Fibroblast of skin of back (primary cell): ENCODE measurements around the gene FRMD4A.

Source experiments
- DNase-seq: peaks from one replicate; pipeline ENCODE4 v3.0.0-alpha.2; 2013

The FRMD4A gene

DNA sequence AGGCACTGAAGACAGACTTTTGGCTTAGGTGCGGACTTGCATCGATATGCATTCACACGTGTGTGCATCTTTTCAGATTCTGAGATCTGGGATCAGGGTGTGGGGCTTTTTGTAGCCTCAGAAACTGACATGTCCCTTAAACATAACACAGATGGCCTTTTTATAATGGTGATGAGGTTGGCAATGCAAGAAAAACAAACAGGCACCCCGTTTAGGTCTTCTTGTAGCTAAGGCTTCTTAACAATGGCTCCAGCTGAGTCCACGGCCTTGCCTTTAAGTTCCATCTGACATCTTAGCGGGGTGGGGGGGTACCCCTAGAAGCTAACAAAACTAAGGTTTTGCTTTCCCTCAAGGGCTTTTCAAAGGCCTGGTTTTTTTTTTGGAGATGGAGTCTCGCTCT, 597.7 kb downstream of the FRMD4A start:
- DNase-seq: no peak

DNA sequence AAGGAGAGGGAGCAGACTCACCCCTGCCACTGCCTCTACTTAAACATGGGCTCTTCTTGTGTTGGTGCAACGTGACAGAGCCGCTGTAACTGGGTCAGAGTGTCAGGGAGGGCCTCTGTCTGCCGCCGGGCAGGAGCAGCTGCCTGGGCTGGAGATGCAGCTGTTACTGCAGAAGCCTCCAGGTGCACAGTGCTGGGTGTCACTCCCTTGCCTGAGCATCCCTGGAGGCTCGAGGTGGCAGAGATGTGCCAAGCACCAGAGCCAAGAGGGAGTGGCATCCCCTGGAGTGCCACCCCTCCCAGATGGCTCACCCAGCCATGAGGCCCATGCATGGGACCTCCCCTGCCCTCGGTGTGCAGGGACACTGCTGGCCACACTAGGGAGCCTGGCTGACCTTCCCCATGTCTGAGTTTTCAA, 598.3 kb downstream of the FRMD4A start:
- no peak for DNase-seq

DNA sequence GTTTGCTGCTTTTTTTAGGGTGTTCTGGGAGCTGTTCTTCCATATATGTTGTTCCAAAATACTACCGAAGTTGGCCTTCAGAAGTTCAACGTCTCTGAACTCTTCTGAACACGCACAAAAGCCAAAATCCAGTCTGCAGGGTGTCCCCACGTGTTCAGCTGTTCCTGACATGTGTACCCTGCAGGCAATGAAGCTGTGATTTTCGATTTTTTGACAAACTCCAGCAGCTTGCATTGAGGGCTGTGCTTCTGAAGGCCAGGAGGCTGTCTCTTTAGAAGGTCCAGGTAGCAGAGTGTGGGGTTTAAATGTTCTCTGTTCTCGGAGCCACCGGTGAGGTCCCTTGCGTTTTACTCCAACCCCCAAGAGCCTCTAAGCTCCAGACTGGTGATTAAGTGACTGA, 598.9 kb downstream of the FRMD4A start:
- DNase-seq: no peak

DNA sequence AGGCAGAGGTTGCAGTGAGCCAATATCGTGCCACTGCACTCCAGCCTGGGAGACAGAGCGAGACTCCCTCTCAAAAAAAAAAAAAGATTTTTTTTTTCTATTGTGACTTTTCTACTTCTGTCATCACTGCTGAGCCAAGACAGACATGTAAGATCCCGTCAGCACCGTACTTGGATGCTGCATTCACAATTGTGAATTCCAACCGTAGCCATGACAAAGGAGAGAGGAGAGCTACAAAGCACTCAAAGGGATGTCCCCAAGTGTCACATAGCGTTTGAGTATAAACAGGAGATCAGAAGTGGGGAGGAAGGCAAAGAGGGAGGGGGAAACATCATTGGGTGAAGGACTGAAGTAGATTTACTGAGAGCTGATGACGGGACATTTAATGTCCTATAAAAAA, 599.8 kb downstream of the FRMD4A start:
- no peak for DNase-seq

DNA sequence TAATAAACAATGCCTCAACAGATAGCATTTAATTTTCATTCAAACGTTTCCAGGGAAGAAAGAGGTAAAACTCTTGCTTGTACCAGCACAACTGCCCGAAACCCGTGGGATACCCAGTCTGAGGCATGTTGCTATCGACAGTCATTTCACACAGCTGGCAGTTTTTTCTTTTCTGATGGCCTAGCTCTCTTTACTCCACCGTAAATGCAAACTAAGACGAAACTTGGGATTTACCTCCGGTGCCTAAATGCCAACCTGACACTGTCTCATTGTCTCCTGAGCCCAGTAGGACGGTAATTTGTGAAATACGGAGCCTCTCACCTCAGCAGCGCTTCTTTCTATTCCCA, 600.4 kb downstream of the FRMD4A start:
- DNase-seq: no peak

DNA sequence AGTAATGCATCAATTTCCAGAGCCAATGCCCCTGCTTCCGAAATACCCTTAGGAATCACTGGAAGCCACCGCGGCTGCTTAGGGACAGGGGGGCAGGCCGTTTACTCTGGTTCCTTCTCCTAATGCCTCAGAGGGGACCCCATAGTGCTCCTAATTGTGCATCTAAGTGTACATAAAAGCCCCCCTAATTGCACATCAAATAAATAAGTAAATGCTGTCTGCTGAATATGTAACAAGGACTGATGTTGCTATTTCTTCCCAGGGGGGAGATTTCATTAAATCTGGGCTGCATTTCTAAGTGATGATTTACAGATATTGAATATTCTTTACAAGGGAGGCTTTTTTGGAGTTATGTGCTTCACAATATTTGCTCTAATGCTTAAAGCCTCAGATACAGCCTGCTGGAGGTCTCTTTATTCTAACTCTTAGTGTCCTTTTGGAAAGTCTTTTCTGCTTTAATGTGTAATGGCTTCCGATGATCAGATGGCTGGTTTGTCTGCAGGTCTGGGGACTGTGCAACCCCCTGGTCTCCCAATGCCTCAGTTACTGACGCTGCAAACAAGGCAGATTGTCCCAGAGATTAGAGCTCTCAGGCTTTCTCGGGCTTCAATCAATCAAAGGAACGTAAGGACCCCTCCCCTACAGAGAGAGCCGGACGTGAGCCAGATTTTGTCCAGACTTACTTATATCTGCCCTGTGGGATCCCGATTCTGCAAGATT, 601.0 kb downstream of the FRMD4A start:
- DNase-seq: no peak

DNA sequence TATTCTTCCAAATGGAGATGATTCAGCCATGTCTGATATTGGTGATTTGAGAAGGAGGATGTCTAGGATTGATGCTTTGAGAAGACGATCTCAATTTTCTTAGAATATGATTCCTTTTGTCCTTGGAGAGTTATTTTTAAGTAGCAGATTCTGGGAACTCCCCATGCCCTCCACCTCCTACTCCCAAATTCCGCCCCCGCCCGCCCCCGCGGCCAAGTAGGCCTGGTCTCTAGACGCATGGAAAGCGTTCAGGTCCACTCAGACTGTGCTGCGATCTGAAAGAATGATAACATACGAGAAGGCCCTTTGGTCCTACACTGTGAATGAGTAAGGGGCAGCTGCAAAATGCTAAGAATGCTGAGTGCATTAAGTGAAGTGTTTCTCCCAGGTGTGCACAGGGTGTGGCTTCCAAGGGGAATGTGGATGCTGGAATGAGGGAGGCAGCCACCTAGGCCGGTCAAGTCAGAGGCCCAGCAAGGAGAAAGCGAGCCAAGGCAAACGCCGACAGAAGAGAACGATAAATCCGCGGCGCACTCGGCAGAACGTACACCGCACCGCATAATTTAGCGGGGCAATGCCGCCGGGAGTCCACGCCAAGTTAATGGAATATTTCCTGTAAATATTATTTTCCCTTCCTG, 601.7 kb downstream of the FRMD4A start:
- DNase-seq: no peak

DNA sequence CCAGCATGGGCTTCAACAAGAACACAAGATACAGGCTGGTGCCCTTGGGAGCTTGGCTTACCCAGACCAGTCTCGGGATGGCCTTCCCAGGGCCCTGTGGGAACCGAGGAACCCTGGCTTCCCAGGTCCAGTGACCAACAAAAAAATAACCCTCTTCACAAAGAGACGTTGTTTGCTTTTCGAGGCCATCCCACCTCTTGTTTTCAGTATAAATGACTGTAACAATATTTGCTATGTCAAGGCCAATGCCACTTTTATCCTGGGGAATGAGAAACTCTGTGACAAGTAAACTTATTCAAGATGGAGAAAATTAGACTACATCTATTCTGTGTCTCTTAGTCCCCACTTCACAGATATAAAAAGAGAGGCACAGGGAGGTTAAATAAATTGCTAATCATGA, 605.1 kb downstream of the FRMD4A start:
- no peak for DNase-seq

DNA sequence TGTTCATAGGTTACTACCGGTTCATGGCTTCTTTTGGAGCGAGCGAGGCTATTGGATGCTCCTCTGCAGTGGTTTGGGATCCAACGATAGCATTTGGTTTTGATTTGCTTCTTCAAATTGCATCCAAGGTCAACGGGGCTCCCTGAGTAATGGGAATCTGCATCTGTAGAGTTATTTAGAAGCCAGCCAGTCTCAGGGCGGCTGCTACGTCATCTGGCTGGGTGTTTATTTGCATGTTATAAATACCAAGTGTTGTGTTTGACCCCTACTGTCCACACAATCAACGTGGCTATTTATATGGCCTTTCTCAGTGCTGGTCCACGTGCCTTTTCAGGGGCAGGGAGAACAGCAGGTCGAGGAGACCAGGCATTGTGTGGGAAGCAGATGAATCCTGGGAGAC, 606.2 kb downstream of the FRMD4A start:
- no peak for DNase-seq

DNA sequence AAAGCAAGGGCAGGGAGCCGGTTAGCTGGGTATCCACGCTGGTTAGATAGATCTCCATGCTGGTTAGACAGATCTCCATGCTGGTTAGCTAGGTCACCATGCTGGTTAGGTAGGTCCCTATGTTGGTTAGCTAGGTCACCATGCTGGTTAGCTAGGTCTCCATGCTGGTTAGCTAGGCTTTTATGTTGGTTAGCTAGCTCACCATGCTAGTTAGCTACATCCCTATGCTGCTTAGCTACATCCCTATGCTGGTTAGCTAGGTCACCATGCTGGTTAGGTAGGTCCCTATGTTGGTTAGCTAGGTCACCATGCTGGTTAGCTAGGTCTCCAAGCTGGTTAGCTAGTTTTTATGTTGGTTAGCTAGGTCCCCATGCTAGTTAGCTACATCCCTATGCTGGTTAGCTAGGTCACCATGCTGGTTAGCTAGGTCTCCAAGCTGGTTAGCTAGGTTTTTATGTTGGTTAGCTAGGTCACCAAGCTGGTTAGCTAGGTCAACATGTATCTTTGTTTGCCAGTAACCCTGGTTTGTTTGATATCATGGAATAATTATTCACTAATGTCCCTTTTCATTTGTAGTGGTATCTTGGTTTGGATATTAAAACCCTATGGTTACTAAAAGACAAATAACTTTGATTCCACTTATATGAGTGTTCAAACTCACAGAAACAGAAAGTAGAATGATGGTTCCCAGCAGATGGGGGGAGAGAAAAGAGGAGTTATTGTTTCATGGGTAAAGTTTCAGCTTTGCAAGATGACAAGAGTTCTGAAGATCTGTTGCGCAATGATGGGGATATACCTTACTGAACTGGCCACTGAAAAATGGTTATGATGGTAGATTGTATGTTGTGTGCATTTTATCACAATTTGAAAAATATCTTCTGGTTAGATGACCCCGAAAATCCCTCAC, 607.7 kb downstream of the FRMD4A start:
- no peak for DNase-seq

DNA sequence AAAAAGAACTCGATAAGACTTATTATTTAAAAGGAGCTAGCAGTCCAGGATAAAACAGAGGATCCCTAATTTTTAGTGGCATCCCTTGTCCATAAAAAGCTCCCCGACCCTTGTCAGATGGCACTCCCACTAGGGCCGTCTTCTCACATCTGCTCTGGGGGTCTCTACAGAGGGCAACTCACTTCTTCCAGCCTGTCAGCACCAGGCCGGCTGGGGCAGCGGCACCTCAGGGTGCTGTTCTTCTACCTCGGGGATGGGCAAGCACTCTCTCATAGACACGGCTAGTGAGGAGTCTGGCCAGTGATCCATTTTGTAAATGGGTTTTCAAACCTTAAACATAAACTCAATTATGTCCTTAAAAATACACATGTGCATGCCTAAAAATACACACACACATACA, 609.2 kb downstream of the FRMD4A start:
- DNase-seq: no peak

DNA sequence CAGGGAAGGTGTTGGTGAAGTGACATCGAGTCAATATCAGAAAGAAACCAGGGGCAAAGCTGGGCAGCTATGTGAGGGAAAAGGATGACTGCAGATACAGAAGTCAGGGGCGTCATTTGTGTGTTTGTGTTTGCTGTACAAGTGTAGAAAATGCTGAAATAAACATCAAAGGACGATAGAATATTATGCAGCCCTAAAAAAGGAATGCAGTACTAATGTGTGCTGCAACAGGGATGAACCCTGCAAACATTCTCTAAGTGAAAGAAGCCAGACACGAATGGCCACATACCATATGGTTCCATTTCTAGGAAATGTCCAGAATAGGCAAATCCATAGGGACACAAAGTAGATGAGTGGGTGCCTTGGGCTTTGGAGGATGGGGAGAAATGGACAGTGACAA, 610.0 kb downstream of the FRMD4A start:
- no peak for DNase-seq

DNA sequence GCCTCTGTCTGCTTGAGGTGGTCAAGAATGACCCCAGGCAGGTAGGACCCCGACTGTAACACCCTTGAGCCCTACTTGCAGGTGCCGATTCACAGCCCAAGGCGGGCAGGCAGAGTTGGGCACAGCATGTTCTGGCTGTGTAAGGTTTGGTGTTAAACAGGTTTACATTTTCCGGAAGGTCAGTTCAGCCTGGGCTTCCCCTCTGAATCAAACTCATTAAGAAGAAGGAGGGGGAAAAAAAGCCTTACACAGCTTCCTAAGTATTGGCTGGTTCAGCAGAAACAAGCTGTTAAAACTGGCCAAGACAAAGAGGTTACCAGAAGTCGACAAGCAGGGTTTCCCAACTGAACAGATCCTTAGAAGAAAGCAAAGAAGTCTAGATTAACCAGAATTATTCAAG, 611.3 kb downstream of the FRMD4A start:
- no peak for DNase-seq

DNA sequence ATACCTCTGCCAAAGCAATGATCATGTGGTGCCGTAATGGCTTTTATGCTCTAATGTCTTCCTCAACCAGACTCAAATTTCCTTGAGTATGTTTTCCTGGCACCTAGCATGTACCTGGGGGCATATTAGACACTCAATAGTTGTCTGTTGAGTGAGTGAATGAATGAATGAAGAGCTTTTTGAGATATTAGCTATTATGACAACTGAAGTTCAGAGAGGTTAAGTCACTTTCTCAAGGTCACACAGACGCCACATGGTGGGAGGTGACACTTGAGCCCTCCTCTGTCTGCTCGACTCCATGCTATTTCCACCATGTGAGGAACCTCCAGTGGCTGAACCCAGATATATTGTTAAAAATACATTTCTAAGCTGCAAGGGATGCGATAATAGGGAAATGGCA, 611.9 kb downstream of the FRMD4A start:
- no peak for DNase-seq

DNA sequence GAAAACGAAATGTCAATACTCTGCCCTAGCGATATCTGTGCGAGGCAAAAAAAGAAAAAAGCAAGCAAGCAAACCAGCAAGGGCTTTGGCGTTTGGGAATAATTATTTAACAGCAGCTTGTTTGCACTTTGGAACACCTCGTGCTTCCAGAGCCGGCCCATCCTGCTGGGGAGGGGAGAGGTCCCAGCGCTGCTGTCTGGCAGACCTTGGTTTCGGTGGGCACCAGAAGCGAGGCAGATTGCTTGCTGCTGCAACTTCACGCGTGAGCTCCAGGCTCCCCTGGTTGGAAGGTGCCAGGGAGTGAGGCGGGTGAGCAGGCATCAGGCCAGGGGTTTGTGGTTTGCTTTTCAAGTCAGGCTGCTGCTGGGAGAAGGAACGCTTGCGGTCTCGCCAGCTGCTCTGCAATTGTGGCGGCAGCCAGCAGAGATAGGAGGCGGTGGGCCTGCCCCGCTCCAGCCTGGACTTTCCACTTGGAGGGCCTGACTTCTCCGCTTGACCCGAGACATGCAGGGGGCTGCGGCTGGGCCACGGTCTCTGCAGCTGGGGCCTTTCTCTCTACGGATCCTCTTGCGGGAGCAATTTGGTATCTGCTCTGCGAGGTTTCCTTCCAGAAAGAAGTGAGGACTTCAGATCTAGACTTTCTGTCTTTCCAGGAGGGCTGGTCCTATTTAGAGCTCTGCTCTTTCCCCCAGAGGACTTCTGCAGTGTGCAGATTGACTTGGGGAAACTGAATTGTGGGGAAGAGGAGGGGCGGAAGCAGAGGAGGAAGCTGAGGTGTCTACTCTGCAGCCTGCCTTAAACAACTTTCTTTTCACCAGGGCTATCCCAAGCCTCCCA, 612.6 kb downstream of the FRMD4A start:
- peak; percentile 88 for DNase-seq

DNA sequence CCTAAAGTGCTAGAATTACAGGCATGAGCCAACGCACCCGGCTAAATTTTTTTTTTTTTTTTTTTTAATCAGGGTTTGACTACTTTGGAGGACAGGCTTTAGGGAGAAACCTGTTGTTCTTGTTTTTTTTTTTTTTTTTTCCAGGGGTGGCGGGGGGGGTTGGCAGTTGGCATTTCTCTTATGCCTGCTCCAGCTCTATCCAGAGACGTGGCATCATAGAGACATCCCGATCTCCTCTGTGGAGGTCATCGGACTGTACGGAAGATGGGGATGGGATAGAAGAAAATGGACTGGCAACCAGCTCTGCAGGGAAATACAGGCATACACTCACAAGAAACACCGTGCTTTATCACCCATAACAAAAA, 613.2 kb downstream of the FRMD4A start:
- DNase-seq: no peak

DNA sequence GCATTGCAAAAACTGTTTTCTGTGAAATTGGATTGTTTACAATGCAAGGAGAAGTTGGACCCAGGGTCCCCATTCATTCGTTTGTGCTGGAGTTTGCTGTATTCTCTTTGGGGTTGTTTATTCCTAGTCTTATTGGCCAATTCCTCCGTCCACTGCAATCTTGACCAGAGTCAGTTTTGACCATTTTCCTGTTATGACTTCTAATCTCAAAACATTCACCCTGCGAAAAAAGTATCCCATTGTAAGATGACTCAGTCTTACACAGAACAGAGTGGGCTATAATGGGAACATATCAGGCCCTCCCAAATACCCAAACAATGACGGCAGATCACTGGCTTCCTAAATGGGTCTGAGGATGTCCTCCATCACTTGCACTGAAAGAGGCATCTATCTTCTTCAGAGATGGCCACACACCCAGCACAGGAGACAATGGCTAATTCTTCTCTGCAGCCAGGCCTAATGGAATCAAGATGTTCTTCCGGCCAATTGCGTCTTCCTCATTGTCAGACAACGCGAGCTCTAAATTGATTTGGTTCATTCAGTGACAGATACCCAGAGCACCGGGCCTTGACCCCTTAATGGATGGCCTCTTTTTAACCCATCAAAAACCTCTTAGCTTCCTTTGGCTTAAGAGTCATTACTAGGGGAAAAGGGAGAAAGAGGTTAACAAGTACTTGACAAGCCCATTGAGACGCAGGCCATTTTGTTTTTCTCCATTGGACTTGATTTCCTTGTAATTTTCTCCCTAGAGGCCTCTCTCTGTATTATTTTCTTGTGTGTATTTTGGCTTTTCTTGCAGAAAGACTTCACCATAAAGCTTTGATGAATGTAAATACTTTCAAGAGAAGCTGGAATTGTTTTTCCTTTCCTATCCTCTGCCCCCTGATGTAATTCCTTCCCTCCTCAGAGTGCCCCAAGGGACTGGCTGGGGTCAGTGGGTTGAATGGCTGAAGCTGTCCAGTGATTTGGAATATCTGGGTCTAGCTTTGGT, 614.3 kb downstream of the FRMD4A start:
- DNase-seq: peak; percentile 90

DNA sequence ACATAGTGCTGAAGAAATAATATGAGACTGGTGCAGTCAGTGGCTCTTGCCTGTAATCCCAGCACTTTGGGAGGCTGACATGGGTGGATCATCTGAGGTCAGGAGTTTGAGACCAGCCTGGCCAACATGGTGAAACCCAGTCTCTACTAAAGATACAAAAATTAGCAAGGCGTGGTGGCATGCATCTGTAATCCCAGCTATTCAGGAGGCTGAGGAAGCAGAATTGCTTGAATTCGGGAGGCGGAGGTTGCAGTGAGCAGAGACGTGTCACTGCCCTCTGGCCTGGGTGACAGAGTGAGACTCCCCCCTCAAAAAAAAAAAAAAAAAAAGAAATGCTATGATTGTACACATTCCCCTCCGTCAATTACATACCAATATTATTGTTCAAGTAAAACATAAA, 615.1 kb downstream of the FRMD4A start:
- peak; percentile 33 for DNase-seq

DNA sequence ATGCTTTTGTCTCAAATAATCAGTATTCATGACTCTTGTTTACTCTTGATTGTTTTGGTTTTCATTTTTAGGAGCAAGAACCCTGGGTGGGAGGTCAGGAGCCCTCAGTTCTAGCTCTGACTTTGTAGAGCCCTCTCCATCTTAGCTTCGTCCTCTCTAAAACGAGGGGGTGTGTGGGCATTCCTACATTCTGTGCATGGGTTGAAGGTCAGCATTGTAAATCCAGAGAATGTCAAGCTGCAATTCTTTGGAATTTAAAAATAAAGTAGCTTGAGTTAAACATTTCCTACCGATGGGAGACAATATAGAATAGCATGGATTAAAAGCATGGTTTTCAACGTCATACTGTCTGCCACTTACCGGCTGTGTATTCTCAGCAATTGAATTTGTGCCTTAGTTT, 615.6 kb downstream of the FRMD4A start:
- DNase-seq: no peak

DNA sequence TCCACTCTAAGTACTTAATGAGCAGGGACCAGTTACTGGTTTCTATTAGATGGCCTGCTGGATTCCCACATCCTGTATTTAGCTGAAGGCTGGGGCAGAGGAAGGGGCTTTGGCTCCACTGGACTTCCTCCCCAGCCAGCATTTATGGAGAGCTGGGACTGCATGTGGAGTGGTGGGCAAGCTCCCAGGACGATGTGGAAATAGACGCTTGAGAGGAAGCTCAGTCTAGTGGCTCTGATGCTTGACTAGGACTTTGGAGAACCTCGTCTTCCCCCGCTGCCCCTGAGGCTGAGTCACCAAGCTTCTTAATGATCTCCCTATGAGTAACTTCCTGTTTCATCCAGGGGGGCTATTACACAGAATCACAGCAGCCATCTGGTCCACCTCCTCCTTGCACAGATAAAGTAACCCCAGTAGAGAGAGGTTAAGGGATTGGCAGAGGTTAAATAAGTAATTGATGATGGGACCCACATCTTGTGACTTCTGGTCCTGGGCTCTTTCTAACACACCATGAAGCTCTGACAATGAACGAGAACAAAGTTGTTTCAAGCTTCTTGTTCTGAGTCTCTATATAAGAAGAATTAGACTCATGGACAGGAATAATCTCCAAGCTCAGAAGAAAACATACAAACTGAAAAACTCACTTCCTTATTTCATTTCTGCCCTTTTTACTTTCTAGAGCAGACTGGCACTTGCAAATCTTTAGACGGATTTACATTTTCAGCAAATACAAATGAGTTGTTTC, 617.7 kb downstream of the FRMD4A start:
- DNase-seq: peak; percentile 98

DNA sequence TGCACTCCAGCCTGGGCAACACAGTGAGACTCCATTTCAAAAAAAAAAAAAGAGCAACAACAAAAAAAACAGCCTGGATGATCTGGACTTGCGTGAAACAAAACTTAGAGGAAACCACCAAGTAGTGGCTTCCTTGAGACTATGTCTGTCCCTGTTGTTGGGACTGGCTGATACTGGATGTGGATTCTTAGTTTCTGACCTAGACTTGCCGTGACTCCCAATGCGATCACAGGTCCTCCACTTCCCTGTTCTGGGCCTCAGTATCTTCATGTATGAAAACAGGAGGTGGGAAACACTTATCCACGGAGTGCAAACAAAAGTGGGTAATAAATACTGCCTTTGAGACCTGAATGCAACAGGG, 618.3 kb downstream of the FRMD4A start:
- no peak for DNase-seq
